Measurements from ENCODE around the gene MRPS10. TPM values are rescaled to one million over a fixed set of nuclear protein-coding genes. Genes with fewer than 3 reads are reported as not detected.
"Not testable (repeated sequence)": the region's sequence is repeated elsewhere in the genome, so short reads cannot be mapped to it uniquely, and the experiment has no call there.

Gene MRPS10
- total RNA-seq, 4 donors from 2014 or later = 14.3 to 24.5 (median 23.0) TPM

GRCh38 chr6:42199106-42199981 is 18.3 kb downstream of the MRPS10 start:
- Histone ChIP-seq H3K4me1 (peaks cover 0 to 14% (median 0%) of the 10 kb centered on the region in 4 donors), H3K9me3 (no peaks in the 10 kb centered on the region), H3K4me3 (no peak overlapping the region), H3K27ac (no peak overlapping the region), H3K27me3 (no peaks in the 10 kb centered on the region), H3K36me3 (no peaks in the 10 kb centered on the region)
- no peak for TF ChIP-seq CTCF (IDR thresholded peaks at IDR 0.05)
- TF ChIP-seq POLR2A (IDR thresholded peaks at IDR 0.05) = no peak
- DNase-seq = no peak

GRCh38 chr6:42197555-42198362 is 19.9 kb downstream of the MRPS10 start:
- Histone ChIP-seq H3K27me3 (no peaks in the 10 kb centered on the region), H3K9me3 (no peaks in the 10 kb centered on the region), H3K36me3 (no peaks in the 10 kb centered on the region), H3K4me3 (no peak overlapping the region), H3K27ac (peak overlapping the region in 1 of 4 donors; percentile 13), H3K4me1 (peaks cover 0 to 5% (median 0%) of the 10 kb centered on the region in 4 donors)
- TF ChIP-seq CTCF (IDR thresholded peaks at IDR 0.05) (no peak), POLR2A (IDR thresholded peaks at IDR 0.05) (no peak)
- no peak for DNase-seq

DNA sequence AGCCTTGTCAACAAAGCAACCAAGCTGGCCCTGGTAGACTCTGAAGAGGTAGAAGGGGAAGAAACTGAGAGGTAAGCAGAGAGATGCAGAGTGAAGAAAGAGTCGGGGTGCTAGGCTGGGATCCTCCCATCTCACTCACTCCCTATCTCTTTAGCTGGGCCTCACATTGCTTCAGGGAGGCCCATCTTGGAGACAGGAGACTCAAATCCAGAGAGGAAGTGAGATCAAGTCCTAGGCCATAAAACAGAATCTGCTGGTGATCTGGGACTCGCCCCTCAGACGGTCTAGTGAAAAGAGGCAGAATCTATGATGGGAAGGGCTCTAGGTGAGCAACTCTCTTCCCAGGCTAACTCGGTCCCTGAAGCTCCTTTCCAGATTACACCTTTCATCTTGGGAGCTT is 22.2 kb downstream of the MRPS10 start:
- no peak for DNase-seq
- no peak overlapping the region for H3K4me3 ChIP-seq
- H3K9me3 ChIP-seq = no peaks in the 10 kb centered on the region
- H3K27me3 ChIP-seq = no peaks in the 10 kb centered on the region
- no peak overlapping the region for H3K27ac ChIP-seq
- TF ChIP-seq POLR2A (IDR thresholded peaks at IDR 0.05) (no peak), CTCF (IDR thresholded peaks at IDR 0.05) (no peak)
- no peaks in the 10 kb centered on the region for H3K36me3 ChIP-seq
- H3K4me1 ChIP-seq = peaks cover 0 to 5% (median 0%) of the 10 kb centered on the region in 4 donors

- no peak overlapping the region for H3K27ac ChIP-seq
- no peaks in the 10 kb centered on the region for H3K36me3 ChIP-seq
- TF ChIP-seq POLR2A (IDR thresholded peaks at IDR 0.05) (no peak), CTCF (IDR thresholded peaks at IDR 0.05) (no peak)
- H3K27me3 ChIP-seq = no peaks in the 10 kb centered on the region
- H3K9me3 ChIP-seq = no peaks in the 10 kb centered on the region
- DNase-seq = no peak
- H3K4me3 ChIP-seq = no peak overlapping the region
- H3K4me1 ChIP-seq = peaks cover 0 to 5% (median 0%) of the 10 kb centered on the region in 4 donors
Observed at GRCh38 chr6:42194056-42194455, 23.6 kb downstream of the MRPS10 start.

- no peaks in the 10 kb centered on the region for H3K27me3 ChIP-seq
- H3K36me3 ChIP-seq = no peaks in the 10 kb centered on the region
- no peak overlapping the region for H3K27ac ChIP-seq
- TF ChIP-seq POLR2A (IDR thresholded peaks at IDR 0.05) = no peak
- no peak for TF ChIP-seq CTCF (IDR thresholded peaks at IDR 0.05)
- H3K4me1 ChIP-seq = peaks cover 0 to 5% (median 0%) of the 10 kb centered on the region in 4 donors
- no peaks in the 10 kb centered on the region for H3K9me3 ChIP-seq
- no peak for DNase-seq
- no peak overlapping the region for H3K4me3 ChIP-seq
Observed at GRCh38 chr6:42193491-42193894, 24.2 kb downstream of the MRPS10 start.

DNA sequence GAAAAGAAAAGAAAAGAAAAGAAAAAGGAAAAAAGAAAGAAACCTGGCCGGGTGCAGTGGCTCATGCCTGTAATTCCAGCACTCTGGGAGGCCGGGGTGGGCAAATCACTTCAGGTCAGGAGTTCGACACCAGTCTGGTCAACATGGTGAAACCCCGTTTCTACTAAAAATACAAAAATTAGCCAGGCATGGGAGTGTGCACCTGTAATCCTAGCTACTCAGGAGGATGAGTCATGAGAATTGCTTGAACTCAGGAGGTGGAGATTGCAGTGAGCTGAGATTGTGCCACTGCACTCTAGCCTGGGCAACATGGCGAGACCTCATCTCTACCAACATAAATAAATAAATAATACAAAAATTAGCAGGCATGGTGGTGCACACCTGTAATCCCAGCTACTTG is 25.3 kb downstream of the MRPS10 start:
- not testable (repeated sequence) for H3K36me3 ChIP-seq, DNase-seq, H3K27me3 ChIP-seq, H3K4me1 ChIP-seq, H3K4me3 ChIP-seq, H3K27ac ChIP-seq, H3K9me3 ChIP-seq

All from Peyer's patch (tissue), 4 donors.